K562 (cell line): ENCODE results near the gene GINS1. TPM values are rescaled to one million over a fixed set of nuclear protein-coding genes. Genes with fewer than 3 reads are reported as not detected.

Source experiments
- ARHGAP35 ChIP-seq: fragments of 450-650 bp; IDR thresholded peaks from 2 replicates; pipeline ENCODE4 v1.6.1; 2018; ENCODE audit not compliant: partially characterized antibody
- ATF7 ChIP-seq: fragments of 450-650 bp; IDR thresholded peaks from 2 replicates; pipeline ENCODE4 v1.7.1; 2014; ENCODE audit warnings: mild to moderate bottlenecking, moderate library complexity
- DNMT1 ChIP-seq: fragments of 450-650 bp; IDR thresholded peaks from 2 replicates; pipeline ENCODE4 v1.6.1; 2016; ENCODE audit warnings: antibody characterized with exemption, mild to moderate bottlenecking
- E2F3 ChIP-seq: fragments of 250-450 bp; sonication (Bioruptor Pico); IDR thresholded peaks from 2 replicates; pipeline ENCODE4 v1.4.0; 2020; ENCODE audit warnings: mild to moderate bottlenecking
- FOS ChIP-seq: IDR thresholded peaks from 3 replicates; pipeline ENCODE4 v1.6.1; 2011; ENCODE audit not compliant: insufficient read length; ENCODE audit errors: extremely low read depth
- FOXK2 ChIP-seq, 2 experiments: fragments of 450-650 bp; IDR thresholded peaks in 1 of 2; conservative IDR thresholded peaks in 1 of 2; 2 replicates each; pipeline ENCODE4 v1.6.1; 2016; ENCODE audit warnings: low read depth in 2 of 2, mild to moderate bottlenecking in 1 of 2
- MTA2 ChIP-seq: fragments of 450-650 bp; IDR thresholded peaks from 2 replicates; pipeline ENCODE4 v1.6.1; 2016; ENCODE audit warnings: low read depth
- PML ChIP-seq: IDR thresholded peaks from 2 replicates; pipeline ENCODE4 v1.6.1; 2012; ENCODE audit warnings: low read length, inconsistent platforms
- RBM17 ChIP-seq: fragments of 200-400 bp; formaldehyde crosslinking; IDR thresholded peaks from 2 replicates; pipeline ENCODE4 v1.6.1; 2017; ENCODE audit warnings: low read depth, mild to moderate bottlenecking, low read length, borderline replicate concordance
- RBM34 ChIP-seq: fragments of 200-400 bp; formaldehyde crosslinking; IDR thresholded peaks from 2 replicates; pipeline ENCODE4 v1.6.1; 2018; ENCODE audit warnings: low read length, borderline replicate concordance; ENCODE audit not compliant: insufficient read depth
- SIN3B ChIP-seq: fragments of 450-650 bp; IDR thresholded peaks from 2 replicates; pipeline ENCODE4 v1.6.1; 2017; ENCODE audit warnings: low read depth, mild to moderate bottlenecking, moderate library complexity
- SOX6 ChIP-seq: fragments of 450-650 bp; IDR thresholded peaks from 2 replicates; pipeline ENCODE4 v1.6.1; 2014; ENCODE audit warnings: mild to moderate bottlenecking
- SP2 ChIP-seq: IDR thresholded peaks from 2 replicates; pipeline ENCODE4 v1.6.1; 2011; ENCODE audit warnings: mild to moderate bottlenecking, low read depth, low read length, moderate library complexity; ENCODE audit not compliant: poor library complexity, severe bottlenecking; ENCODE audit errors: extremely low read depth
- SRSF1 ChIP-seq: fragments of 200-400 bp; formaldehyde crosslinking; IDR thresholded peaks from 2 replicates; pipeline ENCODE4 v1.6.1; 2017; ENCODE audit warnings: mild to moderate bottlenecking, low read depth, low read length, moderate library complexity
- TRIM24 ChIP-seq, 2 experiments: fragments of 450-650 bp; IDR thresholded peaks; 2 replicates each; pipeline ENCODE4 v1.6.1; 2016
- ZBTB8A ChIP-seq: fragments of 450-650 bp; IDR thresholded peaks from 2 replicates; pipeline ENCODE4 v1.6.1; 2018; ENCODE audit warnings: mild to moderate bottlenecking, moderate library complexity; ENCODE audit not compliant: partially characterized antibody
- ZNF121 ChIP-seq: sonication (generic); formaldehyde crosslinking; conservative IDR thresholded peaks from 2 replicates; pipeline ENCODE4 v1.8.0; 2022; ENCODE audit warnings: missing genetic modification reagents
- ZNF133 ChIP-seq: fragments of 250-450 bp; sonication (Bioruptor Pico); IDR thresholded peaks from 2 replicates; pipeline ENCODE4 v1.4.0; 2020; ENCODE audit warnings: mild to moderate bottlenecking
- ZNF140 ChIP-seq: fragments of 250-450 bp; sonication (Bioruptor Pico); IDR thresholded peaks from 2 replicates; pipeline ENCODE4 v1.8.0; 2021; ENCODE audit warnings: moderate library complexity, mild to moderate bottlenecking, inconsistent platforms
- ZNF79 ChIP-seq: fragments of 250-450 bp; sonication (Bioruptor Pico); IDR thresholded peaks from 2 replicates; pipeline ENCODE4 v1.4.0; 2020; ENCODE audit warnings: low read depth, mild to moderate bottlenecking, moderate library complexity
- polyA plus RNA-seq, 8 experiments: library from polyadenylated mRNA; depleted of rRNA in 4 of 8; stranded (reverse) in 5 of 8; unstranded in 3 of 8; fragments of >200 nt; fragmentation: Nextera tagmentation in 2 of 8; fragmentation: Illumina TruSeq in 1 of 8; extraction: Ambion mirVana in 2 of 8; extraction: Trizol in 1 of 8; gene quantifications; 2 replicates each; pipeline versions ENCODE4 v1.2.1 to v1.2.3, GENCODE V29; 2011 to 2014; ENCODE audit warnings: inconsistent platforms in 1 of 8, missing spikeins in 1 of 8
- total RNA-seq, 7 experiments: library from RNA; depleted of rRNA in 6 of 7; stranded (reverse); fragments of >200 nt in 6 of 7; fragmentation: Illumina TruSeq in 2 of 7; extraction: Trizol in 2 of 7; gene quantifications; 2 replicates each; pipeline versions ENCODE4 v1.2.1 to v1.2.3, GENCODE V29; 2011 to 2021; ENCODE audit warnings: low replicate concordance in 1 of 7
- TF ChIP-seq, protein P1 (sequence below): IDR thresholded peaks from 2 replicates; pipeline ENCODE4 v1.6.1; 2012; ENCODE audit warnings: low read depth, low read length, improper control_type of control experiment, borderline replicate concordance
- TF ChIP-seq, protein P2 (sequence below): sonication (generic); formaldehyde crosslinking; IDR thresholded peaks from 2 replicates; pipeline ENCODE4 v1.8.0; 2022; ENCODE audit warnings: missing genetic modification reagents, mild to moderate bottlenecking, moderate library complexity, borderline replicate concordance
- TF ChIP-seq, protein P3 (sequence below): fragments of 450-650 bp; IDR thresholded peaks from 2 replicates; pipeline ENCODE4 v1.6.1; 2017; ENCODE audit warnings: mild to moderate bottlenecking, moderate library complexity
- TF ChIP-seq, protein P4 (sequence below): fragments of 450-650 bp; IDR thresholded peaks from 2 replicates; pipeline ENCODE4 v1.6.1; 2014; ENCODE audit warnings: low read depth, mild to moderate bottlenecking, moderate library complexity, borderline replicate concordance

GINS1 gene
- total and polyA plus RNA-seq, 9 of the 15 experiments (the other 6 are each of a cell fraction or from before 2014, with no cell fraction given) = 13.1 to 31.8 (median 24.1) TPM

DNA sequence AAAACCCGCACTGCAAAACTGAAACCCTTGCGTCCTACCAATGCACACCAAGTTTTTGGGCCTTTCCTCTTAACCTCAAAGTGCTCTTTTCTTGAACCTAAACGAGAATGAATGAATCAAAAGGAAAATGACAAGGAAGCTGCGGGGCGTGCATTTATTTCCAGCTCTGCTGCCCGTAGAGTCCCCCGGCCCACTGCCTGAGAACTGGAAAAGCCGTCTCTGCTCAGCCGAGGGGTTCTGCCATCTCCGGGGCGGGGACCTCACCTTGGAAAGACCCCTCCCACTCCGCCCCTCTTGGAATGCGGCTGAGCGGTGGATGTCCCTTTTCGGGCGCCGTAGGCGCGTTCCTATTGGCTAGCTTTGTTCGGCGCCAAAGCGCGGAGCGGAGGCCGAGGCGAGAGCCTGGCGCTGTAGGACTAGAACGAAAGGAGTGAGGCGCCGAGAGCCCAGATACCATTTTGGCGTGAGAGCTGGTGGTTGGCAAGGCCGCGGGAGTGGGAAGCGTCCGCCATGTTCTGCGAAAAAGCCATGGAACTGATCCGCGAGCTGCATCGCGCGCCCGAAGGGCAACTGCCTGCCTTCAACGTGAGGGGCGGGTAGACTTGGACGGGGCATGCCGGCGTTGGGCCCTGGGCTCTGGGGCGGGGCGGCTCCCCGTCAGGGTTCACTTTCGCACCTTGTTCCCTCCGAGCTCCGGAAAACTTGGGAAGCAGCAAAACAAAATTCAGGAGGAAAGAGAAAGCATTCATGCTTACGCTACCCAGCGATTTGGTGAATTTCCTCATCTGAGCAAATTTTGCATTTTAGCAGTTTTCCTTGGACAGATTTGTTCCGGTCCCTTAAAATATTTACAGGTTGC lies at the start of gene GINS1 (continued):
- TF ChIP-seq PML (0 out of 2 replicates have a peak, but pooled peaks have one; percentile 49), ARHGAP35 (no peak), SRSF1 (no peak), ZNF133 (CRISPR knock-in tag) (no peak), SIN3B (peak; percentile 86), FOXK2 (conservative IDR thresholded peaks at IDR 0.05 in 1 of 2, IDR thresholded peaks at IDR 0.05 in 1 of 2; ENCODE audit: low read depth in 2 of 2) (no peak), DNMT1 (no peak), ZBTB8A (no peak), E2F3 (peak; percentile 81), ZNF79 (CRISPR knock-in tag) (no peak), RBM17 (no peak), FOS (peak; percentile 7), TRIM24 (IDR thresholded peaks at IDR 0.05) (peak in 1 of 2 experiments; percentile 43; a peak in 1 of 4 replicates), ZNF140 (CRISPR knock-in tag) (no peak), ATF7 (peak; percentile 50; the same call in 1 of the 2 replicates), RBM34 (no peak), ZNF121 (CRISPR knock-in tag) (no peak), MTA2 (no peak), SOX6 (0 out of 2 replicates have a peak, but pooled peaks have one; percentile 23), SP2 (no peak)
- TF ChIP-seq, protein P1, sequence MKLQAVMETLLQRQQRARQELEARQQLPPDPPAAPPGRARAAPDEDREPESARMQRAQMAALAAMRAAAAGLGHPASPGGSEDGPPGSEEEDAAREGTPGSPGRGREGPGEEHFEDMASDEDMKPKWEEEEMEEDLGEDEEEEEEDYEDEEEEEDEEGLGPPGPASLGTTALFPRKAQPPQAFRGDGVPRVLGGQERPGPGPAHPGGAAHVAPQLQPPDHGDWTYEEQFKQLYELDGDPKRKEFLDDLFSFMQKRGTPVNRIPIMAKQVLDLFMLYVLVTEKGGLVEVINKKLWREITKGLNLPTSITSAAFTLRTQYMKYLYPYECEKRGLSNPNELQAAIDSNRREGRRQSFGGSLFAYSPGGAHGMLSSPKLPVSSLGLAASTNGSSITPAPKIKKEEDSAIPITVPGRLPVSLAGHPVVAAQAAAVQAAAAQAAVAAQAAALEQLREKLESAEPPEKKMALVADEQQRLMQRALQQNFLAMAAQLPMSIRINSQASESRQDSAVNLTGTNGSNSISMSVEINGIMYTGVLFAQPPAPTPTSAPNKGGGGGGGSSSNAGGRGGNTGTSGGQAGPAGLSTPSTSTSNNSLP = no peak
- TF ChIP-seq, protein P2, sequence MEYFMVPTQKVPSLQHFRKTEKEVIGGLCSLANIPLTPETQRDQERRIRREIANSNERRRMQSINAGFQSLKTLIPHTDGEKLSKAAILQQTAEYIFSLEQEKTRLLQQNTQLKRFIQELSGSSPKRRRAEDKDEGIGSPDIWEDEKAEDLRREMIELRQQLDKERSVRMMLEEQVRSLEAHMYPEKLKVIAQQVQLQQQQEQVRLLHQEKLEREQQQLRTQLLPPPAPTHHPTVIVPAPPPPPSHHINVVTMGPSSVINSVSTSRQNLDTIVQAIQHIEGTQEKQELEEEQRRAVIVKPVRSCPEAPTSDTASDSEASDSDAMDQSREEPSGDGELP (CRISPR knock-in tag) = peak; percentile 49; the same call in 1 of the 2 replicates
- TF ChIP-seq, protein P3, sequence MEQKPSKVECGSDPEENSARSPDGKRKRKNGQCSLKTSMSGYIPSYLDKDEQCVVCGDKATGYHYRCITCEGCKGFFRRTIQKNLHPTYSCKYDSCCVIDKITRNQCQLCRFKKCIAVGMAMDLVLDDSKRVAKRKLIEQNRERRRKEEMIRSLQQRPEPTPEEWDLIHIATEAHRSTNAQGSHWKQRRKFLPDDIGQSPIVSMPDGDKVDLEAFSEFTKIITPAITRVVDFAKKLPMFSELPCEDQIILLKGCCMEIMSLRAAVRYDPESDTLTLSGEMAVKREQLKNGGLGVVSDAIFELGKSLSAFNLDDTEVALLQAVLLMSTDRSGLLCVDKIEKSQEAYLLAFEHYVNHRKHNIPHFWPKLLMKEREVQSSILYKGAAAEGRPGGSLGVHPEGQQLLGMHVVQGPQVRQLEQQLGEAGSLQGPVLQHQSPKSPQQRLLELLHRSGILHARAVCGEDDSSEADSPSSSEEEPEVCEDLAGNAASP = no peak
- TF ChIP-seq, protein P4, sequence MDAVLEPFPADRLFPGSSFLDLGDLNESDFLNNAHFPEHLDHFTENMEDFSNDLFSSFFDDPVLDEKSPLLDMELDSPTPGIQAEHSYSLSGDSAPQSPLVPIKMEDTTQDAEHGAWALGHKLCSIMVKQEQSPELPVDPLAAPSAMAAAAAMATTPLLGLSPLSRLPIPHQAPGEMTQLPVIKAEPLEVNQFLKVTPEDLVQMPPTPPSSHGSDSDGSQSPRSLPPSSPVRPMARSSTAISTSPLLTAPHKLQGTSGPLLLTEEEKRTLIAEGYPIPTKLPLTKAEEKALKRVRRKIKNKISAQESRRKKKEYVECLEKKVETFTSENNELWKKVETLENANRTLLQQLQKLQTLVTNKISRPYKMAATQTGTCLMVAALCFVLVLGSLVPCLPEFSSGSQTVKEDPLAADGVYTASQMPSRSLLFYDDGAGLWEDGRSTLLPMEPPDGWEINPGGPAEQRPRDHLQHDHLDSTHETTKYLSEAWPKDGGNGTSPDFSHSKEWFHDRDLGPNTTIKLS = no peak; the same call in 1 of the 2 replicates
